Endothelial cell of umbilical vein (primary cell): ENCODE data around the gene INSYN2B. TPM values are rescaled to one million over a fixed set of nuclear protein-coding genes. Genes with fewer than 3 reads are reported as not detected.

Experiments
- BruUV-seq: library from RNA; stranded (reverse); fragments of 400-500 nt; replicated peaks from 2 replicates; lab custom pipeline; 2021; lab: Mats Ljungman, UMichigan
- CTCF ChIA-PET: fragments of 300-600, 350-600 bp; sonication (Branson Sonifier 250); formaldehyde crosslinking; loops from one replicate; lab custom pipeline; 2021; ENCODE audit warnings: antibody characterized with exemption, inconsistent platforms; lab: Charles Lee
- POLR2A ChIA-PET: fragments of 300-600, 350-600 bp; sonication (Branson Sonifier 250); formaldehyde crosslinking; loops from one replicate; lab custom pipeline; 2021; ENCODE audit warnings: antibody characterized with exemption, inconsistent platforms; lab: Charles Lee
- DNase-seq: peaks from one replicate; pipeline ENCODE4 v3.0.0-alpha.2; 2011; ENCODE audit warnings: low read depth, low spot score
- FAIRE-seq: peaks from 2 replicates; lab custom pipeline; 2011; peaks lifted over from hg19 to GRCh38; lab: Jason Lieb, UNC
- H2AFZ ChIP-seq: 2 replicates; pipeline ENCODE4 v1.6.0; 2012; ENCODE audit warnings: low read depth, low read length, control low read depth, inconsistent platforms
- H3K27ac ChIP-seq: 2 replicates; pipeline ENCODE4 v1.5.1; 2011; ENCODE audit warnings: low read depth, mild to moderate bottlenecking, control low read depth, low read length, moderate library complexity; ENCODE audit not compliant: insufficient read depth
- H3K27me3 ChIP-seq, 2 experiments: 2 replicates each; pipeline versions ENCODE4 v1.6.0 to v1.6.1; 2011; ENCODE audit warnings: low read length in 2 of 2, mixed read lengths in 1 of 2; ENCODE audit not compliant: control insufficient read depth in 2 of 2, insufficient read depth in 2 of 2
- H3K36me3 ChIP-seq, 2 experiments: 2 replicates in 1 of 2; 3 replicates in 1 of 2; pipeline ENCODE4 v1.5.1; 2011; ENCODE audit warnings: low read length in 2 of 2, mild to moderate bottlenecking in 1 of 2, moderate library complexity in 1 of 2; ENCODE audit not compliant: control insufficient read depth in 2 of 2, insufficient read depth in 2 of 2; ENCODE audit errors: extremely low read depth in 1 of 2
- H3K4me1 ChIP-seq: 3 replicates; pipeline ENCODE4 v1.5.1; 2011; ENCODE audit warnings: mild to moderate bottlenecking, low read length; ENCODE audit not compliant: control insufficient read depth, insufficient read depth; ENCODE audit errors: extremely low read depth
- H3K4me2 ChIP-seq: 2 replicates; pipeline ENCODE4 v1.6.1; 2011; ENCODE audit warnings: low read length, control low read depth, mixed read lengths; ENCODE audit not compliant: insufficient read depth
- H3K4me3 ChIP-seq, 3 experiments: fragments of 200-600 bp in 1 of 3; sonication (generic), shearing (Covaris generic) in 1 of 3; replicated peaks in 1 of 3; 2 replicates each; pipeline ENCODE4 v1.5.1; 2011 to 2016; ENCODE audit warnings: control low read depth in 3 of 3, low read length in 3 of 3, mild to moderate bottlenecking in 2 of 3, inconsistent platforms in 1 of 3, low read depth in 1 of 3, moderate library complexity in 1 of 3; ENCODE audit not compliant: insufficient read depth in 1 of 3
- H3K79me2 ChIP-seq: 2 replicates; pipeline ENCODE4 v1.6.0; 2012; ENCODE audit warnings: low read length, inconsistent platforms; ENCODE audit not compliant: control insufficient read depth, insufficient read depth
- H3K9ac ChIP-seq: replicated peaks from 2 replicates; pipeline ENCODE3; 2011; ENCODE audit warnings: low read length, control low read depth; ENCODE audit not compliant: insufficient read depth; ENCODE audit errors: extremely low read depth
- H3K9me1 ChIP-seq: replicated peaks from 3 replicates; pipeline ENCODE4 v1.6.0; 2011; ENCODE audit warnings: mild to moderate bottlenecking, low read length; ENCODE audit not compliant: control insufficient read depth, insufficient read depth; ENCODE audit errors: extremely low read depth
- H3K9me3 ChIP-seq: replicated peaks from 2 replicates; pipeline ENCODE4 v1.5.1; 2012; ENCODE audit warnings: low read length, inconsistent platforms; ENCODE audit not compliant: control insufficient read depth, insufficient read depth
- H4K20me1 ChIP-seq: replicated peaks from 2 replicates; pipeline ENCODE3; 2011; ENCODE audit warnings: mild to moderate bottlenecking, low read length; ENCODE audit not compliant: control insufficient read depth, insufficient read depth; ENCODE audit errors: extremely low read depth
- CTCF ChIP-seq, 2 donors: IDR thresholded peaks; 1 replicate in 1 of 2; 2 replicates in 1 of 2; pipeline ENCODE4 v1.5.1; 2011; ENCODE audit warnings: low read length in 2 of 2, mild to moderate bottlenecking in 2 of 2, moderate library complexity in 2 of 2, control low read depth in 1 of 2, inconsistent platforms in 1 of 2, low read depth in 1 of 2; ENCODE audit not compliant: insufficient read depth in 1 of 2; ENCODE audit errors: extremely low read depth in 1 of 2
- EZH2 ChIP-seq: IDR thresholded peaks from 2 replicates; pipeline ENCODE4 v1.6.1; 2012; ENCODE audit warnings: borderline replicate concordance, low read depth, mild to moderate bottlenecking, moderate library complexity, low read length, inconsistent platforms; ENCODE audit not compliant: severe bottlenecking
- FOS ChIP-seq: IDR thresholded peaks from 2 replicates; pipeline ENCODE4 v1.6.1; 2011; ENCODE audit warnings: mild to moderate bottlenecking, low read length, moderate library complexity, borderline replicate concordance; ENCODE audit not compliant: insufficient read depth
- GATA2 ChIP-seq: IDR thresholded peaks from 2 replicates; pipeline ENCODE4 v1.7.0; 2011; ENCODE audit warnings: low read depth, mild to moderate bottlenecking, moderate library complexity, mixed read lengths, low read length; ENCODE audit not compliant: insufficient read length, insufficient read depth
- JUN ChIP-seq: IDR thresholded peaks from 2 replicates; pipeline ENCODE4 v1.6.1; 2011; ENCODE audit warnings: borderline replicate concordance, low read depth; ENCODE audit not compliant: insufficient read length, insufficient read depth
- MAX ChIP-seq: IDR thresholded peaks from 2 replicates; pipeline ENCODE4 v1.6.1; 2011; ENCODE audit not compliant: insufficient read depth, insufficient read length
- MYC ChIP-seq: IDR thresholded peaks from one replicate; pipeline ENCODE4 v1.6.1; 2011; ENCODE audit warnings: mild to moderate bottlenecking, low read depth, low read length
- POLR2A ChIP-seq: IDR thresholded peaks from 2 replicates; pipeline ENCODE4 v1.6.1; 2012; ENCODE audit warnings: low read depth, mild to moderate bottlenecking, control low read depth, low read length
- POLR2AphosphoS5 ChIP-seq: IDR thresholded peaks from 2 replicates; pipeline ENCODE4 v1.6.1; 2012; ENCODE audit warnings: low read depth, mild to moderate bottlenecking, control low read depth, low read length, moderate library complexity; ENCODE audit not compliant: insufficient read depth
- dilution Hi-C: fragments of 300-500 bp; cut with MboI; formaldehyde crosslinking; loops from one replicate; pipeline ENCODE4 v1.15.0; 2019; ENCODE audit warnings: low sequenced_read_pairs; ENCODE audit not compliant: extremely low pct_ligation_motif_present
- intact Hi-C: fragments of 100-400 bp; cut with micrococcal nuclease; formaldehyde crosslinking; loops from one replicate; pipeline ENCODE4 v1.10.0; 2022
- polyA plus RNA-seq, 4 experiments: library from polyadenylated mRNA; depleted of rRNA in 3 of 4; stranded (reverse) in 3 of 4; unstranded in 1 of 4; fragments of >200 nt; gene quantifications; 2 replicates each; pipeline versions ENCODE4 v1.2.1 to v1.2.3, GENCODE V29; 2011 to 2012; ENCODE audit warnings: missing spikeins in 1 of 4
- total RNA-seq: library from RNA; stranded (reverse); gene quantifications from 2 replicates; pipeline ENCODE4 v1.2.3, GENCODE V29; 2021

Gene INSYN2B
- total and polyA plus RNA-seq, 2 donors (not counting 3 experiments of a cell fraction or from before 2014, with no cell fraction given), result 8.2 to 17.1 TPM

DNA sequence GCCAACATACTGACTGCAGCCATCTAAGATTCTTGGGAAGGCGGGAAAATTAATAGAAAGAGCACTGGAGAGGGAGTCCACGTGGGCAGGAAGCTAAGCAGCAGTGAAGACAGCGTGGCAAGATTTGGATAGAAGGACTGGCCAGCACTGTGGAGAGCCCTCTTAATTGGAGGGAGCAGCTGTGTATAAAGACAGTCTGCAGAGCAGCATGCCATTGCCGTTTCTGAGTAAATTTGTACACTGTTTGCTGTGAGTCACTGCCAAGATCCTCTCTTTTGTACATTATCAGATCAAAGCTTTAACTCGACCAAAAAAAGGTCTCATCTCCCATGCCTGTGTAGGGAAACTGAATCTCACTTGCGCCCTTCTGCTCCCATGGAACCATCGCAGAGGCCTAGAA lies 45.3 kb downstream of the INSYN2B start:
- no TSS peak for BruUV-seq
- Histone ChIP-seq H3K9ac (no peak overlapping the region), H4K20me1 (no peaks in the 10 kb centered on the region), H3K27ac (no peak overlapping the region), H3K79me2 (peaks cover 4% of the 10 kb centered on the region), H3K36me3 (peaks cover 0 to 4% of the 10 kb centered on the region in 2 experiments), H3K4me1 (peaks cover 9% of the 10 kb centered on the region), H2AFZ (no peak overlapping the region), H3K9me3 (no peaks in the 10 kb centered on the region), H3K4me2 (no peak overlapping the region), H3K27me3 (no peaks in the 10 kb centered on the region), H3K9me1 (no peaks in the 10 kb centered on the region), H3K4me3 (no peak overlapping the region)
- POLR2A ChIA-PET, result no interaction called here
- CTCF ChIA-PET, result interaction anchor here (1.1 to 3.5 kb wide), 3 partner anchors 9 to 45 kb away, joined by 3 to 18 read pairs (median 3); partner anchors contain the start of gene INSYN2B
- dilution Hi-C loops (no loop called here), intact Hi-C loops (loop anchor here (1.0 kb wide), 1 partner anchor 45 kb away; the partner anchor contains the start of gene INSYN2B)
- no peak for FAIRE-seq
- DNase-seq, result no peak
- no peak for TF ChIP-seq POLR2A
- no peak for TF ChIP-seq JUN
- no peak for TF ChIP-seq CTCF (IDR thresholded peaks at IDR 0.05; ENCODE audit: extremely low read depth in 1 of 2, insufficient read depth in 1 of 2, low read depth in 1 of 2, low read length in 2 of 2)
- TF ChIP-seq GATA2, result no peak
- no peak for TF ChIP-seq MAX
- TF ChIP-seq POLR2AphosphoS5, result no peak
- TF ChIP-seq FOS, result no peak
- TF ChIP-seq EZH2, result no peak
- no peak for TF ChIP-seq MYC
